ENCODE results near the gene PDGFC.

PDGFC gene

DNA sequence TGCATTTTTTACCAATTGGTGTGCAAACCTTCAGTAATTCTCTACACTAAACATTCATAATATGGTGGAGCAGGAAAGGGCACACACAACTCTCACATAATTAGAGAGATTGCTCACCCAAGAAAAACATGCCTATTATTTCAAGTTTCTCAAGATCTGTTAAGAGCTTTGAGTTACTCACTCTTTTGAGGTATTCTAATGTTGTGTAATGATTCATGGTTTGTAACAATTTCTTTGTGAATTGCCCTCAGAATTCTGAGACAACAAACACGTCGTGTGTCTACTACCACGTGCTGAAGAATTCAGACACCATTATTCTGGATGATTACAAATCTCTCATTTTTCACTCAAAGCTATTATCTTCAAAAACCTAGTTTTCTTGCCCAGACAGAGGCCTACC is 82.8 kb downstream of the PDGFC start:
- H3K27ac ChIP-seq: no peak overlapping the region
- H3K36me3 ChIP-seq (ENCODE audit: insufficient read depth): no peaks in the 10 kb centered on the region
- no peaks in the 10 kb centered on the region for H3K4me1 ChIP-seq (ENCODE audit: low read depth, poor library complexity, severe bottlenecking)
- H3K79me2 ChIP-seq (ENCODE audit: insufficient read depth, low read depth): no peaks in the 10 kb centered on the region
- H3K9ac ChIP-seq: no peak overlapping the region
- TF ChIP-seq, protein P1, sequence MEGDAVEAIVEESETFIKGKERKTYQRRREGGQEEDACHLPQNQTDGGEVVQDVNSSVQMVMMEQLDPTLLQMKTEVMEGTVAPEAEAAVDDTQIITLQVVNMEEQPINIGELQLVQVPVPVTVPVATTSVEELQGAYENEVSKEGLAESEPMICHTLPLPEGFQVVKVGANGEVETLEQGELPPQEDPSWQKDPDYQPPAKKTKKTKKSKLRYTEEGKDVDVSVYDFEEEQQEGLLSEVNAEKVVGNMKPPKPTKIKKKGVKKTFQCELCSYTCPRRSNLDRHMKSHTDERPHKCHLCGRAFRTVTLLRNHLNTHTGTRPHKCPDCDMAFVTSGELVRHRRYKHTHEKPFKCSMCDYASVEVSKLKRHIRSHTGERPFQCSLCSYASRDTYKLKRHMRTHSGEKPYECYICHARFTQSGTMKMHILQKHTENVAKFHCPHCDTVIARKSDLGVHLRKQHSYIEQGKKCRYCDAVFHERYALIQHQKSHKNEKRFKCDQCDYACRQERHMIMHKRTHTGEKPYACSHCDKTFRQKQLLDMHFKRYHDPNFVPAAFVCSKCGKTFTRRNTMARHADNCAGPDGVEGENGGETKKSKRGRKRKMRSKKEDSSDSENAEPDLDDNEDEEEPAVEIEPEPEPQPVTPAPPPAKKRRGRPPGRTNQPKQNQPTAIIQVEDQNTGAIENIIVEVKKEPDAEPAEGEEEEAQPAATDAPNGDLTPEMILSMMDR (conservative IDR thresholded peaks at IDR 0.05; ENCODE audit: low read depth, low read length): no peak
- H3K4me3 ChIP-seq (IDR thresholded peaks at IDR 0.05; ENCODE audit: insufficient read depth, low read depth, low read length): no peak overlapping the region
- no peaks in the 10 kb centered on the region; the same call in 1 of the 2 replicates for H4K20me1 ChIP-seq (ENCODE audit: insufficient read depth)
- H2AFZ ChIP-seq (ENCODE audit: low read depth): no peak overlapping the region
- H3K4me2 ChIP-seq: no peak overlapping the region
- H3K27me3 ChIP-seq (ENCODE audit: insufficient read depth, low read depth): no peaks in the 10 kb centered on the region

DNA sequence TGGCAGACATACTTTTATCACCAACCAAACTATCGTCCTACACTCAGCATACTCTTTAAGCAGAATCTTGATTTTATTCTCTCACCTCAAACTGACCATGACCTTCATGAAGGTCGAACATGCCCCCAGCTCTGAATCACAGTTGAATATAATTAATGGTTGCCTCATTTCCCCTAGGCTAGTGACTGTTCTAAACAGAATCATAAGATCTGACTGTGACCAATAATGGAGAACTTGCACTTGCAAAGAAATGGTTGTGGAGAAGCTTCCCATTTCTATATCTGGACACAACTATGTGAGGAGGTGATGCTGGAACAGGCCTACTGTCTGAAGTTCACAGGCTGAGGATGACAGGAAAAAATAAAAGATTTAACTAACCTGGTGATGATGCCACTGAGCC is 85.1 kb downstream of the PDGFC start:
- Histone ChIP-seq H3K36me3 (ENCODE audit: insufficient read depth) (no peaks in the 10 kb centered on the region), H3K4me3 (IDR thresholded peaks at IDR 0.05; ENCODE audit: insufficient read depth, low read depth, low read length) (no peak overlapping the region), H3K79me2 (ENCODE audit: insufficient read depth, low read depth) (0 out of 2 replicates have a peak, but pooled peaks cover 5% of the 10 kb centered on the region), H4K20me1 (ENCODE audit: insufficient read depth) (no peaks in the 10 kb centered on the region; the same call in 1 of the 2 replicates), H3K4me1 (ENCODE audit: low read depth, poor library complexity, severe bottlenecking) (no peaks in the 10 kb centered on the region), H3K4me2 (no peak overlapping the region), H3K9ac (no peak overlapping the region), H3K27ac (no peak overlapping the region), H2AFZ (ENCODE audit: low read depth) (no peak overlapping the region), H3K27me3 (ENCODE audit: insufficient read depth, low read depth) (no peaks in the 10 kb centered on the region)
- TF ChIP-seq, protein P1 (conservative IDR thresholded peaks at IDR 0.05; ENCODE audit: low read depth, low read length): no peak

DNA sequence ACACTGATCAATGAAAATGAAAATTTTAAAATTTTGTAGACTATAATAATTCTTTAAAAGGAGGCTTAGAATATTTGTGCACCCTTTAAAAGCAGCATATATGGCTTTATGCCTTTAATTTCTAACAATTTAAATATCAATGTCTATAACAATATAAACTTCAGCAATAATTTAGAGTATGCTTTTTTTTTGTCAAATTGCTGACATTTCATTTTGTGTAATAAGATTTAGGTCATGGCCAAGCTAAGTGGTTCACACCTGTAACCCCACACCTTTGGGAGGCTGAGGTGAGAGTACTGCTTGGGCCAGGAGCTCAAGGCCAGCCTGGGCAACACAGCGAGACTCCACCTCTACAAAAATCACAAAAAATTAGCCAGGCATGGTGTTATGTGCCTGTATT is 86.2 kb downstream of the PDGFC start:
- Histone ChIP-seq H3K9ac (no peak overlapping the region), H2AFZ (ENCODE audit: low read depth) (no peak overlapping the region), H3K4me3 (IDR thresholded peaks at IDR 0.05; ENCODE audit: insufficient read depth, low read depth, low read length) (no peak overlapping the region), H3K4me1 (ENCODE audit: low read depth, poor library complexity, severe bottlenecking) (no peaks in the 10 kb centered on the region), H4K20me1 (ENCODE audit: insufficient read depth) (no peaks in the 10 kb centered on the region; the same call in 1 of the 2 replicates), H3K27me3 (ENCODE audit: insufficient read depth, low read depth) (no peaks in the 10 kb centered on the region), H3K79me2 (ENCODE audit: insufficient read depth, low read depth) (0 out of 2 replicates have a peak, but pooled peaks cover 5% of the 10 kb centered on the region), H3K27ac (no peak overlapping the region), H3K4me2 (no peak overlapping the region), H3K36me3 (ENCODE audit: insufficient read depth) (no peaks in the 10 kb centered on the region)
- TF ChIP-seq, protein P1 (conservative IDR thresholded peaks at IDR 0.05; ENCODE audit: low read depth, low read length): no peak

DNA sequence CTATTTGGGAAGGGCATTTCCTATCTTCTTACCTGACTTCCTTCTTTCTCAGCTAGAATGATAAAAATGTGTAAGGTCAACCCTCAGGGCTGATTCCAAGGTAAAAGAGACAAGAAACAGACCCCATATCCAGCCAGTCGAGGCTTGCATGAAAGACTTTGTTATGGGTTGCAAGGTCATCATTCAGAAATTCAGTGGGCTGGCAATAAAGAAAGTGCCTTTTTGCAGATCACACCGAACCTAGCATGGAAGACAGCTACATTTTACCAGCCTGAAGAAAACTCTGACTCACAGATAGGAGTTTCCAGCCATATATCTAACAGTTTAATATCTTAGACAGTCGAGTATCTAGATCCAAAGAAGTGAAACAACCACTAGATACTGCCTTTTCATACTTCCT is 87.4 kb downstream of the PDGFC start:
- no peaks in the 10 kb centered on the region; the same call in 1 of the 2 replicates for H4K20me1 ChIP-seq (ENCODE audit: insufficient read depth)
- TF ChIP-seq, protein P1 (conservative IDR thresholded peaks at IDR 0.05; ENCODE audit: low read depth, low read length): no peak
- no peak overlapping the region for H3K4me2 ChIP-seq
- H3K9ac ChIP-seq: no peak overlapping the region
- H2AFZ ChIP-seq (ENCODE audit: low read depth): no peak overlapping the region
- H3K4me3 ChIP-seq (IDR thresholded peaks at IDR 0.05; ENCODE audit: insufficient read depth, low read depth, low read length): no peak overlapping the region
- no peak overlapping the region for H3K27ac ChIP-seq
- no peaks in the 10 kb centered on the region for H3K36me3 ChIP-seq (ENCODE audit: insufficient read depth)
- H3K27me3 ChIP-seq (ENCODE audit: insufficient read depth, low read depth): no peaks in the 10 kb centered on the region
- H3K4me1 ChIP-seq (ENCODE audit: low read depth, poor library complexity, severe bottlenecking): no peaks in the 10 kb centered on the region
- H3K79me2 ChIP-seq (ENCODE audit: insufficient read depth, low read depth): 0 out of 2 replicates have a peak, but pooled peaks cover 5% of the 10 kb centered on the region
